ENCODE measurements around the gene DNASE2B.

- TF ChIP-seq CTCF (IDR thresholded peaks at IDR 0.05 in 4 of 5, conservative IDR thresholded peaks at IDR 0.05 in 1 of 5) (no peak), POLR2A (IDR thresholded peaks at IDR 0.05) (no peak)
Observed at GRCh38 chr1:84412316-84412942, 14.1 kb downstream of the DNASE2B start.
